Mammary epithelial cell (primary cell): ENCODE results near the gene LRMDA.

Source experiments
- CTCF ChIP-seq, 2 donors: IDR thresholded peaks in 1 of 2; conservative IDR thresholded peaks in 1 of 2; 2 replicates each; pipeline ENCODE4 v1.5.1; 2011 to 2012; ENCODE audit warnings: inconsistent platforms in 2 of 2, low read length in 2 of 2, mild to moderate bottlenecking in 2 of 2, control low read depth in 1 of 2, low read depth in 1 of 2; ENCODE audit not compliant: insufficient read depth in 1 of 2; ENCODE audit errors: extremely low read depth in 1 of 2
- EZH2 ChIP-seq: IDR thresholded peaks from 2 replicates; pipeline ENCODE4 v1.6.1; 2012; ENCODE audit warnings: low read length, inconsistent platforms, borderline replicate concordance

- TF ChIP-seq CTCF (conservative IDR thresholded peaks at IDR 0.05 in 1 of 2, IDR thresholded peaks at IDR 0.05 in 1 of 2; ENCODE audit: extremely low read depth in 1 of 2, insufficient read depth in 1 of 2, low read depth in 1 of 2, low read length in 2 of 2) (no peak), EZH2 (no peak)
Measured at GRCh38 chr10:76149182-76149581, 717.8 kb downstream of the LRMDA start.
